ENCODE data around the gene TTLL6.

Gene TTLL6

DNA sequence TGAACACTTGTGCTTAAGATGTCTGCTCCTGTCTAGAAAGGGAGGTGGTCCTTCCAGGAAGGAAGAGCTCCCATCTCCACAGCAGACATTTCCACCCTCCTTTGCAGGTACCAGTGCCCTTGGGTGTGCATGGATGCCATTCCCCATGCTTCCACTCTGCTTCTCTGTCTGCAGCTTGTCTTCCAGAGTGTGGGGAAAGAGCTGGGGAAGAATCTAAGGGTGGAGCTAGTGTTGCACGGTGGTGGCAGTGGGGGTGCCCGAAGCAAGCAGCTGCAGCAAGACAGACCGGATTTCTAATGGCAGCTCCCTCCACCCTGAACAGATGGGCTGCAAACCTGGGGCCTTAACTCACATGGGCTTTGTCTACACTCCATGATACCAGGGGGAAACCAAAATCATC lies 65.9 kb downstream of the TTLL6 start:
- DNase-seq = no peak
- intact Hi-C loops (cut with DNase I; ENCODE audit: low total_unique reads) = no loop called here

GRCh38 chr17:48749621-48750553 lies 67.1 kb downstream of the TTLL6 start:
- H3K9me3 ChIP-seq = no peaks in the 10 kb centered on the region
- DNase-seq = no peak
- peaks cover 0 to 15% (median 7%) of the 10 kb centered on the region in 4 donors for H3K4me1 ChIP-seq
- no peak overlapping the region for H3K27ac ChIP-seq
- H3K4me3 ChIP-seq = no peak overlapping the region
- no peaks in the 10 kb centered on the region for H3K36me3 ChIP-seq
- peaks cover 1 to 100% of the 10 kb centered on the region in 2 donors for H3K27me3 ChIP-seq
- intact Hi-C loops (cut with DNase I; ENCODE audit: low total_unique reads) = no loop called here
- TF ChIP-seq CTCF (IDR thresholded peaks at IDR 0.05) = no peak

More for the DNA sequence above, 65.9 kb downstream of the TTLL6 start:
- no peaks in the 10 kb centered on the region for H3K36me3 ChIP-seq
- H3K4me1 ChIP-seq = peaks cover 0 to 19% (median 10%) of the 10 kb centered on the region in 4 donors
- no peak overlapping the region for H3K27ac ChIP-seq
- H3K4me3 ChIP-seq = no peak overlapping the region
- no peaks in the 10 kb centered on the region for H3K9me3 ChIP-seq
- H3K27me3 ChIP-seq = peaks cover 10 to 100% of the 10 kb centered on the region in 2 donors
- no peak for TF ChIP-seq CTCF (IDR thresholded peaks at IDR 0.05)

DNA sequence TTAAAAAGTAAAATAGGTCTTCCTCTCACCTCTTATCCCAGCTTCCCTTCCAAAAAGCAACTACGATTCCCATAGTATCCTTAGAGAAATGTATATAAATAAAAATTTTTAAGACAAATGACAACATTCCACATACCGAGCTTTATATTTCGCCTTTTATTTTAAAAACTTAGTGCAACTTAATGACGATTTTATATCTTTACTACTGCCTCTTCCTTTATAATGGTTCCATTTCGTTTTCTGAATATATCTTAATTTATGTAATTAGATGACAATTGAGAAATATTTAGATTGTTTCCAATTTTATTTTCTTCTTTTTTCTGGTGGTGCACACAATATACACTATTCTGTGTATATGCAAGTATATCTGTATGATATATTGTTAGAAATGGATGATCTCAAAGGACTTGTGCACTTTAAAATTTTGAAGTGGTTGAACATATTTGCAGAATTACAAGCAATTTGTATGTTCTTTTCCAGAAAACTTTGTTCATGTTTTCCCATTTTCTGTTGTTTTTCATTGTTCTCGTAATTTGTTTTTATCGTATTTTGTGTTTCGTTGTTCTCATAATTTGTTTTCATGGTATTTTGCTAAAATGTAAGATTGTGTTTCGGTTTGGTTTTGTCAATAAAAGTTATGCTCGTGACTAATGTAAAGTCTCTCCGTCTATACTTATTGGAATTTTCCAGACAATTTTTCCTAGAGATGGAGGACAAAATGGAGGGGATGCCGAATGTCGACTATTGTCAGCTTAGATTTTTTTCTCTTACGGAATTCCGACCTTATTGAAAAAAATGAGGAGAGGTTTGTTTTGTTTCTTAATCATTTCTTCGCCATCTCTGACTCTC lies 68.1 kb downstream of the TTLL6 start:
- Histone ChIP-seq H3K4me1 (peaks cover 0 to 6% (median 1%) of the 10 kb centered on the region in 4 donors), H3K27me3 (peaks cover 0 to 100% of the 10 kb centered on the region in 2 donors), H3K9me3 (no peaks in the 10 kb centered on the region), H3K36me3 (no peaks in the 10 kb centered on the region), H3K4me3 (no peak overlapping the region), H3K27ac (no peak overlapping the region)
- no peak for TF ChIP-seq CTCF (IDR thresholded peaks at IDR 0.05)
- intact Hi-C loops (cut with DNase I; ENCODE audit: low total_unique reads) = no loop called here
- no peak for DNase-seq

GRCh38 chr17:48747445-48748363 lies 69.3 kb downstream of the TTLL6 start:
- intact Hi-C loops (cut with DNase I; ENCODE audit: low total_unique reads) = no loop called here
- Histone ChIP-seq H3K36me3 (no peaks in the 10 kb centered on the region), H3K27me3 (peaks cover 0 to 100% of the 10 kb centered on the region in 2 donors), H3K4me1 (no peaks in the 10 kb centered on the region), H3K9me3 (no peaks in the 10 kb centered on the region), H3K27ac (no peak overlapping the region), H3K4me3 (no peak overlapping the region)
- DNase-seq = no peak
- no peak for TF ChIP-seq CTCF (IDR thresholded peaks at IDR 0.05)

- intact Hi-C loops (cut with DNase I; ENCODE audit: low total_unique reads) = no loop called here
- no peak overlapping the region for H3K4me3 ChIP-seq
These were observed 70.0 kb downstream of the TTLL6 start for GRCh38 chr17:48746916-48747444.

More at GRCh38 chr17:48746916-48747444, 70.0 kb downstream of the TTLL6 start:
- no peak for DNase-seq
- no peak for TF ChIP-seq CTCF (IDR thresholded peaks at IDR 0.05)
- H3K9me3 ChIP-seq = no peaks in the 10 kb centered on the region
- H3K36me3 ChIP-seq = no peaks in the 10 kb centered on the region
- H3K27me3 ChIP-seq = peaks cover 0 to 100% of the 10 kb centered on the region in 2 donors
- H3K4me1 ChIP-seq = no peaks in the 10 kb centered on the region
- no peak overlapping the region for H3K27ac ChIP-seq
